Thyroid gland (tissue), 4 donors: ENCODE measurements around the gene XRCC6. TPM values are rescaled to one million over a fixed set of nuclear protein-coding genes. Genes with fewer than 3 reads are reported as not detected.
"Not testable (repeated sequence)": the region's sequence is repeated elsewhere in the genome, so short reads cannot be mapped to it uniquely, and the experiment has no call there.

Source experiments
- DNase-seq, 2 donors: peaks; one replicate each; pipeline ENCODE4 v3.0.0-alpha.2; 2019
- H3K27ac ChIP-seq, 3 donors: fragments of 200-600 bp; sonication (generic); 1 replicate in 2 of 3; 2 replicates in 1 of 3; pipeline ENCODE4 v1.5.1; 2016 to 2019; ENCODE audit warnings: mild to moderate bottlenecking in 1 of 3, moderate library complexity in 1 of 3
- H3K27me3 ChIP-seq: fragments of 200-600 bp; sonication (generic); one replicate; pipeline ENCODE4 v1.5.1; 2019
- H3K36me3 ChIP-seq, 2 donors: fragments of 200-600 bp; sonication (generic); one replicate each; pipeline ENCODE4 v1.5.1; 2016 to 2019
- H3K4me1 ChIP-seq, 2 donors: fragments of 200-600 bp; sonication (generic); one replicate each; pipeline ENCODE4 v1.5.1; 2017 to 2019
- H3K4me3 ChIP-seq, 3 donors: fragments of 200-600 bp; sonication (generic); replicated peaks in 1 of 3; 1 replicate in 2 of 3; 2 replicates in 1 of 3; pipeline ENCODE4 v1.5.1; 2016; ENCODE audit warnings: mild to moderate bottlenecking in 1 of 3
- H3K9me3 ChIP-seq: fragments of 200-600 bp; sonication (generic); one replicate; pipeline ENCODE4 v1.5.1; 2017
- POLR2A ChIP-seq, 2 donors: fragments of 450-650 bp; IDR thresholded peaks; one replicate each; pipeline ENCODE4 v1.6.1; 2017; ENCODE audit warnings: antibody characterized with exemption in 2 of 2, mild to moderate bottlenecking in 2 of 2, moderate library complexity in 1 of 2
- WGBS, 2 donors: methylation state at CpG; one replicate each; pipeline ENCODE4 v1.1.5; 2017; 5-methylcytosine and 5-hydroxymethylcytosine counted together
- intact Hi-C: fragments of 100-400 bp; cut with DNase I; formaldehyde crosslinking; loops from one replicate; pipeline ENCODE4 v1.15.1; 2023
- total RNA-seq, 4 donors: library from RNA; depleted of rRNA; stranded (reverse); fragments of >200 nt; gene quantifications; one replicate each; pipeline ENCODE4 v1.2.3, GENCODE V29; 2016
- TF ChIP-seq, protein P1 (sequence below), 6 experiments: fragments of 200-600 bp in 3 of 6; fragments of 450-650 bp in 3 of 6; sonication (generic) in 3 of 6; IDR thresholded peaks; one replicate each; pipeline ENCODE4 v1.5.1; 2016 to 2019; ENCODE audit warnings: antibody characterized with exemption in 6 of 6, mild to moderate bottlenecking in 2 of 6, inconsistent platforms in 1 of 6, moderate library complexity in 1 of 6

XRCC6 gene
- total RNA-seq = 100 to 1,000 TPM; 171 to 220 (median 195) TPM

- Histone ChIP-seq H3K27me3 (no peaks in the 10 kb centered on the region), H3K9me3 (no peaks in the 10 kb centered on the region), H3K4me1 (peaks cover 15 to 17% of the 10 kb centered on the region in 2 donors), H3K27ac (peak within 1 kb of the TSS; percentile 70 to 95 (median 92)), H3K36me3 (peaks cover 27 to 28% of the 10 kb centered on the region in 2 donors), H3K4me3 (peak within 1 kb of the TSS; percentile 82 to 96 (median 91))
- DNase-seq = peak; percentile 100
- 0% methylated on average over 39 to 60 of the region's 70 CpGs for WGBS, 2 donors
- intact Hi-C loops = no loop called here
- TF ChIP-seq POLR2A (IDR thresholded peaks at IDR 0.05) = peak; percentile 55 to 93
- TF ChIP-seq, protein P1, sequence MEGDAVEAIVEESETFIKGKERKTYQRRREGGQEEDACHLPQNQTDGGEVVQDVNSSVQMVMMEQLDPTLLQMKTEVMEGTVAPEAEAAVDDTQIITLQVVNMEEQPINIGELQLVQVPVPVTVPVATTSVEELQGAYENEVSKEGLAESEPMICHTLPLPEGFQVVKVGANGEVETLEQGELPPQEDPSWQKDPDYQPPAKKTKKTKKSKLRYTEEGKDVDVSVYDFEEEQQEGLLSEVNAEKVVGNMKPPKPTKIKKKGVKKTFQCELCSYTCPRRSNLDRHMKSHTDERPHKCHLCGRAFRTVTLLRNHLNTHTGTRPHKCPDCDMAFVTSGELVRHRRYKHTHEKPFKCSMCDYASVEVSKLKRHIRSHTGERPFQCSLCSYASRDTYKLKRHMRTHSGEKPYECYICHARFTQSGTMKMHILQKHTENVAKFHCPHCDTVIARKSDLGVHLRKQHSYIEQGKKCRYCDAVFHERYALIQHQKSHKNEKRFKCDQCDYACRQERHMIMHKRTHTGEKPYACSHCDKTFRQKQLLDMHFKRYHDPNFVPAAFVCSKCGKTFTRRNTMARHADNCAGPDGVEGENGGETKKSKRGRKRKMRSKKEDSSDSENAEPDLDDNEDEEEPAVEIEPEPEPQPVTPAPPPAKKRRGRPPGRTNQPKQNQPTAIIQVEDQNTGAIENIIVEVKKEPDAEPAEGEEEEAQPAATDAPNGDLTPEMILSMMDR (IDR thresholded peaks at IDR 0.05) = peak in 1 of 6 experiments; percentile 10
Observed at GRCh38 chr22:41621099-41621910, at the start of gene XRCC6. Gene XRCC6, plus strand, starts transcription at chr22:41621295. Its CDS starts 710 bp downstream, at chr22:41622005.

- no peak for DNase-seq
- no peak overlapping the region for H3K4me3 ChIP-seq
- WGBS, 2 donors = 90 to 95% methylated on average over 6 to 12 of the region's 14 CpGs
- H3K27ac ChIP-seq = no peak overlapping the region
- TF ChIP-seq POLR2A (IDR thresholded peaks at IDR 0.05) = no peak
- TF ChIP-seq, protein P1 (IDR thresholded peaks at IDR 0.05) = no peak
- H3K36me3 ChIP-seq = no peaks in the 10 kb centered on the region
- H3K9me3 ChIP-seq = no peaks in the 10 kb centered on the region
- H3K4me1 ChIP-seq = no peaks in the 10 kb centered on the region
- intact Hi-C loops = no loop called here
- no peaks in the 10 kb centered on the region for H3K27me3 ChIP-seq
Observed at GRCh38 chr22:41571786-41572185, 49.3 kb upstream of the XRCC6 start.

DNA sequence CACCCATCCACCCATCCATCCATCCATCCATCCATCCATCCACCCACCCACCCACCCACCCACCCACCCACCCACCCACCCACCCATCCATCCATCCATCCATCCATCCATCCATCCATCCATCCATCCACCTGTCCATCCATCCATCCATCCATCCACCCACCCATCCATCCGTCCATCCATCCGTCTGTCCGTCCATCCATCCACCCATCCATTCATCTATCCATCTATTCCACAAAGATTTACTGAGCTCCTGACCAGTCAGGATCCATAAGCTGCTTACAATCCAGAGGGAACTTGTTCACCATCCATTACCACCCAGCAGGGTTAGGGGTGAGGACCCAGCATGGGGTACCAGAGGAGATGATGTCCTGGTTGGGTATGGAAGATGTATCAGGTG, 48.8 kb upstream of the XRCC6 start:
- intact Hi-C loops, H3K9me3 ChIP-seq, H3K4me3 ChIP-seq, DNase-seq, H3K27ac ChIP-seq, H3K36me3 ChIP-seq, H3K27me3 ChIP-seq, H3K4me1 ChIP-seq: not testable (repeated sequence)
- 98 to 99% methylated on average over 3 of the region's 3 CpGs for WGBS, 2 donors

DNA sequence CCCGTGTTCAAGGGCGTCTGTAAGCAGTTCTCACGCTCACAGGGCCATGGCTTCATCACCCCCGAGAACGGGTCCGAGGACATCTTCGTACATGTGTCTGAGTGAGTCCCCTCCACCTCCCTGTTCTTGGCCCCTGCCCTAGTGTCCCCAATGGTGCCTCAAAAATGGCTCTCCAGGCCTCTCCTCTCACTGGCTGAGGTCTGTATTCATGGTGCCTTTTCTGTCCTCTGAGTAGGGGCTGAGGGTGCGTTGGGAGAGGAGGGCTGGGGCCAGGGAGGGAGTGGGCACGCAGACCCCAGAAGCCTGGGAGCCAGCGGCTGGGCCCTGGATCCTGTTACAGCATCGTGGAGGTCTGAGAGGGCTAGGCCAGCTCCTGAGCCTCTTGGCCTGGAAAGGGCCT, 47.4 kb upstream of the XRCC6 start:
- Histone ChIP-seq H3K9me3 (no peaks in the 10 kb centered on the region), H3K27me3 (no peaks in the 10 kb centered on the region), H3K4me3 (no peak overlapping the region), H3K27ac (no peak overlapping the region), H3K36me3 (peaks cover 0 to 3% of the 10 kb centered on the region in 2 donors), H3K4me1 (no peaks in the 10 kb centered on the region)
- TF ChIP-seq, protein P1 (IDR thresholded peaks at IDR 0.05) = no peak
- no peak for TF ChIP-seq POLR2A (IDR thresholded peaks at IDR 0.05)
- no peak for DNase-seq
- intact Hi-C loops = no loop called here
- WGBS, 2 donors = 92 to 93% methylated on average over 11 of the region's 11 CpGs

GRCh38 chr22:41574847-41575381, 46.2 kb upstream of the XRCC6 start:
- no peak for TF ChIP-seq POLR2A (IDR thresholded peaks at IDR 0.05)
- TF ChIP-seq, protein P1 (IDR thresholded peaks at IDR 0.05) = no peak
- Histone ChIP-seq H3K4me1 (no peaks in the 10 kb centered on the region), H3K36me3 (peaks cover 0 to 7% of the 10 kb centered on the region in 2 donors), H3K4me3 (no peak overlapping the region), H3K27ac (no peak overlapping the region), H3K9me3 (no peaks in the 10 kb centered on the region), H3K27me3 (no peaks in the 10 kb centered on the region)
- peak in 1 of 2 donors; percentile 15 for DNase-seq
- WGBS, 2 donors = 71 to 73% methylated on average over 17 to 23 of the region's 26 CpGs
- intact Hi-C loops = no loop called here
